SK-N-SH (cell line): ENCODE measurements around the gene CACYBP. TPM values are rescaled to one million over a fixed set of nuclear protein-coding genes. Genes with fewer than 3 reads are reported as not detected.
A peak's percentile ranks its signal among the peaks of the same experiment; 100 is the strongest.

Source experiments
- CTCF ChIA-PET: fragments of 300-600, 350-600 bp; formaldehyde crosslinking; extraction: SDS; loops from one replicate; lab custom pipeline; 2021; lab: Yijun Ruan, JAX
- POLR2A ChIA-PET: fragments of 350-600 bp; sonication (Branson Sonifier 250); formaldehyde crosslinking; extraction: SDS; loops from one replicate; lab custom pipeline; 2020; ENCODE audit warnings: antibody characterized with exemption, inconsistent platforms; lab: Yijun Ruan, JAX
- DNase-seq: peaks from one replicate; pipeline ENCODE4 v3.0.0; 2012
- H2AFZ ChIP-seq: fragments of 200-600 bp; sonication (generic); 2 replicates; pipeline ENCODE4 v1.8.1; 2016; ENCODE audit warnings: antibody characterized with exemption, mild to moderate bottlenecking, low read depth
- H3F3A ChIP-seq: fragments of 200-600 bp; sonication (generic); replicated peaks from 2 replicates; pipeline ENCODE3; 2016; ENCODE audit warnings: antibody characterized with exemption, mild to moderate bottlenecking; ENCODE audit not compliant: insufficient read depth
- H3K27ac ChIP-seq, 2 experiments: fragments of 200-500 bp in 1 of 2; fragments of 200-600 bp in 1 of 2; sonication (Bioruptor generic) in 1 of 2; sonication (generic), shearing (Covaris generic) in 1 of 2; 2 replicates each; pipeline versions ENCODE4 v1.5.1 to v1.6.1; 2014 to 2016; ENCODE audit warnings: low read depth in 2 of 2, inconsistent platforms in 1 of 2, low read length in 1 of 2, mild to moderate bottlenecking in 1 of 2, mixed read lengths in 1 of 2
- H3K27me3 ChIP-seq: fragments of 200-600 bp; sonication (generic), shearing (Covaris generic); 2 replicates; pipeline ENCODE4 v1.6.1; 2016; ENCODE audit warnings: mixed run types; ENCODE audit not compliant: insufficient read depth
- H3K36me3 ChIP-seq, 2 experiments: fragments of 200-500 bp in 1 of 2; fragments of 200-600 bp in 1 of 2; sonication (Bioruptor generic) in 1 of 2; sonication (generic) in 1 of 2; replicated peaks in 1 of 2; 2 replicates each; pipeline versions ENCODE3 to v1.5.1; 2014 to 2016; ENCODE audit warnings: low read length in 1 of 2, mild to moderate bottlenecking in 1 of 2; ENCODE audit not compliant: insufficient read depth in 2 of 2, control insufficient read depth in 1 of 2
- H3K4me1 ChIP-seq, 2 experiments: fragments of 200-500 bp in 1 of 2; fragments of 200-600 bp in 1 of 2; sonication (Bioruptor generic) in 1 of 2; sonication (generic), shearing (Covaris generic) in 1 of 2; 2 replicates each; pipeline versions ENCODE4 v1.5.1 to v1.6.1; 2014 to 2016; ENCODE audit warnings: low read depth in 1 of 2, low read length in 1 of 2, mixed run types in 1 of 2; ENCODE audit not compliant: insufficient read depth in 2 of 2, control insufficient read depth in 1 of 2
- H3K4me2 ChIP-seq: fragments of 200-600 bp; sonication (generic), shearing (Covaris generic); 2 replicates; pipeline ENCODE4 v1.6.1; 2017; ENCODE audit warnings: mixed run types
- H3K4me3 ChIP-seq, 2 experiments: fragments of 200-500 bp in 1 of 2; fragments of 200-600 bp in 1 of 2; sonication (Bioruptor generic) in 1 of 2; sonication (generic), shearing (Covaris generic) in 1 of 2; 2 replicates each; pipeline versions ENCODE4 v1.5.1 to v1.8.1; 2014 to 2016; ENCODE audit warnings: low read depth in 2 of 2, inconsistent platforms in 1 of 2, low read length in 1 of 2, mild to moderate bottlenecking in 1 of 2, mixed read lengths in 1 of 2, moderate library complexity in 1 of 2
- H3K79me2 ChIP-seq: fragments of 200-600 bp; sonication (generic); 2 replicates; pipeline ENCODE4 v1.8.1; 2017; ENCODE audit warnings: mild to moderate bottlenecking; ENCODE audit not compliant: insufficient read depth
- H3K9ac ChIP-seq: fragments of 200-600 bp; sonication (generic); 2 replicates; pipeline ENCODE4 v1.6.1; 2017; ENCODE audit warnings: mixed run types
- H3K9me2 ChIP-seq: fragments of 200-600 bp; sonication (generic); 2 replicates; pipeline ENCODE4 v1.6.1; 2017; ENCODE audit warnings: mixed run types
- H3K9me3 ChIP-seq: fragments of 200-600 bp; sonication (generic); 2 replicates; pipeline ENCODE4 v1.6.1; 2017; ENCODE audit warnings: mixed run types, mild to moderate bottlenecking, moderate library complexity
- H4K20me1 ChIP-seq: fragments of 200-600 bp; sonication (generic); 2 replicates; pipeline ENCODE4 v1.6.1; 2017; ENCODE audit warnings: mild to moderate bottlenecking, mixed run types; ENCODE audit not compliant: insufficient read depth
- CHD2 ChIP-seq: fragments of 150-350 bp; IDR thresholded peaks from 2 replicates; pipeline ENCODE4 v1.6.1; 2018; ENCODE audit warnings: low read length; ENCODE audit not compliant: partially characterized antibody
- EP300 ChIP-seq, 2 experiments: IDR thresholded peaks; 2 replicates each; pipeline versions ENCODE4 v1.4.0 to v1.6.1; 2012; ENCODE audit warnings: borderline replicate concordance in 1 of 2, low read depth in 1 of 2, low read length in 1 of 2
- EZH2phosphoT487 ChIP-seq: fragments of 200-600 bp; sonication (generic); IDR thresholded peaks from 2 replicates; pipeline ENCODE4 v1.6.1; 2017; ENCODE audit warnings: low read depth, mixed run types, mild to moderate bottlenecking, antibody characterized with exemption, moderate library complexity, borderline replicate concordance
- FOSL2 ChIP-seq: IDR thresholded peaks from 2 replicates; pipeline ENCODE4 v1.4.0; 2012; ENCODE audit warnings: low read depth, mild to moderate bottlenecking, moderate library complexity, borderline replicate concordance
- GABPA ChIP-seq: IDR thresholded peaks from 2 replicates; pipeline ENCODE4 v1.4.0; 2012; ENCODE audit warnings: low read depth, mild to moderate bottlenecking
- JUND ChIP-seq: IDR thresholded peaks from 2 replicates; pipeline ENCODE4 v1.4.0; 2012
- PBX3 ChIP-seq: IDR thresholded peaks from 2 replicates; pipeline ENCODE4; 2012
- POLR2AphosphoS5 ChIP-seq: IDR thresholded peaks from 2 replicates; pipeline ENCODE4 v1.6.1; 2012; ENCODE audit warnings: low read depth, low read length
- RAD21 ChIP-seq: IDR thresholded peaks from 2 replicates; pipeline ENCODE4 v1.6.1; 2012; ENCODE audit warnings: mild to moderate bottlenecking, low read length
- RCOR1 ChIP-seq: fragments of 150-350 bp; IDR thresholded peaks from 2 replicates; pipeline ENCODE4 v1.6.1; 2017; ENCODE audit warnings: antibody characterized with exemption, low read length
- RXRA ChIP-seq: IDR thresholded peaks from 2 replicates; pipeline ENCODE4 v1.4.0; 2012; ENCODE audit warnings: low read depth, mild to moderate bottlenecking, borderline replicate concordance
- SMC3 ChIP-seq: IDR thresholded peaks from 2 replicates; pipeline ENCODE4 v1.6.1; 2012; ENCODE audit warnings: low read depth, low read length, improper control_type of control experiment
- TCF12 ChIP-seq: IDR thresholded peaks from 2 replicates; pipeline ENCODE4 v1.4.0; 2012
- TEAD4 ChIP-seq: IDR thresholded peaks from 2 replicates; pipeline ENCODE4 v1.4.0; 2012; ENCODE audit warnings: mild to moderate bottlenecking, borderline replicate concordance; ENCODE audit not compliant: insufficient read depth
- WGBS: methylation state at CpG from one replicate; pipeline ENCODE4 v1.1.6; 2017; ENCODE audit warnings: low lambda C conversion rate; 5-methylcytosine and 5-hydroxymethylcytosine counted together
- polyA plus RNA-seq, 3 experiments: library from polyadenylated mRNA; depleted of rRNA; stranded (reverse); fragments of >200 nt; gene quantifications; 2 replicates each; pipeline ENCODE4 v1.2.3, GENCODE V29; 2012
- TF ChIP-seq, protein P1 (sequence below): fragments of 200-600 bp; sonication (generic); IDR thresholded peaks from 2 replicates; pipeline ENCODE4 v1.6.1; 2017; ENCODE audit warnings: antibody characterized with exemption, mild to moderate bottlenecking, moderate library complexity

The CACYBP gene
- polyA plus RNA-seq, 1 of the 3 experiments (the other 2 are of a cell fraction): 56.2 TPM

- H3K4me2 ChIP-seq: no peak overlapping the region
- H4K20me1 ChIP-seq: no peaks in the 10 kb centered on the region
- ChIA-PET CTCF (interaction anchor here (1.1 to 2.2 kb wide), 2 partner anchors 14 to 226 kb away, joined by 5 to 7 read pairs; no protein-coding TSS in a partner anchor), POLR2A (interaction anchor here (0.6 kb wide), 1 partner anchor 228 kb away, joined by 4 read pairs; no protein-coding TSS in a partner anchor)
- H3F3A ChIP-seq: peaks cover 4% of the 10 kb centered on the region
- no peak overlapping the region for H2AFZ ChIP-seq
- H3K9me2 ChIP-seq: no peaks in the 10 kb centered on the region
- H3K4me1 ChIP-seq: peaks cover 0 to 6% of the 10 kb centered on the region in 2 experiments; a peak in 2 of 4 replicates
- DNase-seq: no peak
- peak overlapping the region in 1 of 2 experiments; percentile 25; a peak in 1 of 4 replicates for H3K27ac ChIP-seq
- no peaks in the 10 kb centered on the region for H3K27me3 ChIP-seq
- H3K36me3 ChIP-seq: peaks cover 4 to 9% of the 10 kb centered on the region in 2 experiments
- H3K9ac ChIP-seq: no peak overlapping the region
- WGBS: 15% methylated on average over 1 of the region's 1 CpG
- no peak overlapping the region for H3K4me3 ChIP-seq
- H3K9me3 ChIP-seq: no peaks in the 10 kb centered on the region
- peaks cover 15% of the 10 kb centered on the region for H3K79me2 ChIP-seq
- TF ChIP-seq TEAD4 (no peak), JUND (peak; percentile 47), RXRA (no peak), TCF12 (0 out of 2 replicates have a peak, but pooled peaks have one; percentile 8), PBX3 (peak; percentile 67), FOSL2 (peak; percentile 57)
Measured at GRCh38 chr1:174996476-174996875, 3.3 kb upstream of the CACYBP start.

- Histone ChIP-seq H3K4me1 (peaks cover 0 to 6% of the 10 kb centered on the region in 2 experiments; a peak in 2 of 4 replicates), H3K9me3 (no peaks in the 10 kb centered on the region), H3K4me3 (no peak overlapping the region), H3K4me2 (no peak overlapping the region), H3K79me2 (peaks cover 20% of the 10 kb centered on the region), H3K27ac (peak overlapping the region in 1 of 2 experiments; percentile 25; a peak in 1 of 4 replicates), H2AFZ (no peak overlapping the region), H3K9me2 (no peaks in the 10 kb centered on the region), H3F3A (peaks cover 4% of the 10 kb centered on the region), H3K9ac (no peak overlapping the region), H3K36me3 (peaks cover 4 to 9% of the 10 kb centered on the region in 2 experiments), H4K20me1 (no peaks in the 10 kb centered on the region), H3K27me3 (no peaks in the 10 kb centered on the region)
- TF ChIP-seq CHD2 (no peak), EP300 (IDR thresholded peaks at IDR 0.05; ENCODE audit: borderline replicate concordance in 1 of 2, low read depth in 1 of 2, low read length in 1 of 2) (no peak), TEAD4 (no peak), GABPA (no peak), PBX3 (no peak), RCOR1 (no peak), EZH2phosphoT487 (no peak), POLR2AphosphoS5 (no peak), RAD21 (no peak), SMC3 (no peak)
- TF ChIP-seq, protein P1, sequence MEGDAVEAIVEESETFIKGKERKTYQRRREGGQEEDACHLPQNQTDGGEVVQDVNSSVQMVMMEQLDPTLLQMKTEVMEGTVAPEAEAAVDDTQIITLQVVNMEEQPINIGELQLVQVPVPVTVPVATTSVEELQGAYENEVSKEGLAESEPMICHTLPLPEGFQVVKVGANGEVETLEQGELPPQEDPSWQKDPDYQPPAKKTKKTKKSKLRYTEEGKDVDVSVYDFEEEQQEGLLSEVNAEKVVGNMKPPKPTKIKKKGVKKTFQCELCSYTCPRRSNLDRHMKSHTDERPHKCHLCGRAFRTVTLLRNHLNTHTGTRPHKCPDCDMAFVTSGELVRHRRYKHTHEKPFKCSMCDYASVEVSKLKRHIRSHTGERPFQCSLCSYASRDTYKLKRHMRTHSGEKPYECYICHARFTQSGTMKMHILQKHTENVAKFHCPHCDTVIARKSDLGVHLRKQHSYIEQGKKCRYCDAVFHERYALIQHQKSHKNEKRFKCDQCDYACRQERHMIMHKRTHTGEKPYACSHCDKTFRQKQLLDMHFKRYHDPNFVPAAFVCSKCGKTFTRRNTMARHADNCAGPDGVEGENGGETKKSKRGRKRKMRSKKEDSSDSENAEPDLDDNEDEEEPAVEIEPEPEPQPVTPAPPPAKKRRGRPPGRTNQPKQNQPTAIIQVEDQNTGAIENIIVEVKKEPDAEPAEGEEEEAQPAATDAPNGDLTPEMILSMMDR: no peak
- CTCF ChIA-PET: interaction anchor here (2.2 kb wide), 1 partner anchor 14 kb away, joined by 7 read pairs; no protein-coding TSS in a partner anchor
- DNase-seq: no peak
- POLR2A ChIA-PET: interaction anchor here (0.6 kb wide), 2 partner anchors 57 to 229 kb away, joined by 3 to 4 read pairs; no protein-coding TSS in a partner anchor
- 95% methylated on average over 3 of the region's 3 CpGs for WGBS
Measured at GRCh38 chr1:174997041-174997440, 2.7 kb upstream of the CACYBP start.
